T-helper 2 cell treated with Interferon-gamma antibody and Interleukin-4, amounts not matched to agents 5 μg/mL and 100 μg/mL, for 36 hours (primary cell): Measurements from ENCODE around the gene RASA4B.

ENCODE experiments used
- DNase-seq: peaks from one replicate; pipeline ENCODE4 v3.0.0; 2021; ENCODE audit warnings: low spot score
- H3K27ac Mint-ChIP-seq: one replicate; pipeline ENCODE4 v1.8.0; 2021; ENCODE audit warnings: mild to moderate bottlenecking, mixed read lengths
- H3K27me3 Mint-ChIP-seq: one replicate; pipeline ENCODE4 v1.8.0; 2021; ENCODE audit warnings: low read depth, mixed read lengths
- H3K36me3 Mint-ChIP-seq: one replicate; pipeline ENCODE4 v1.8.0; 2021; ENCODE audit warnings: low read depth, mixed read lengths
- H3K4me1 Mint-ChIP-seq: one replicate; pipeline ENCODE4 v1.8.0; 2021; ENCODE audit warnings: low read depth, mixed read lengths
- H3K4me3 Mint-ChIP-seq: one replicate; pipeline ENCODE4 v1.8.0; 2022; ENCODE audit warnings: mild to moderate bottlenecking, moderate library complexity, mixed read lengths
- H3K9me3 Mint-ChIP-seq: one replicate; pipeline ENCODE4 v1.8.0; 2021; ENCODE audit warnings: mixed read lengths

Gene RASA4B

GRCh38 chr7:102472126-102473041 lies 45.2 kb downstream of the RASA4B start:
- no peak for DNase-seq
- no peaks in the 10 kb centered on the region for H3K9me3 Mint-ChIP-seq
- H3K27ac Mint-ChIP-seq: peak overlapping the region; percentile 49
- H3K27me3 Mint-ChIP-seq: no peaks in the 10 kb centered on the region
- H3K36me3 Mint-ChIP-seq: peaks cover 10% of the 10 kb centered on the region
- H3K4me3 Mint-ChIP-seq: no peak overlapping the region
- no peaks in the 10 kb centered on the region for H3K4me1 Mint-ChIP-seq

GRCh38 chr7:102471791-102472125 lies 45.8 kb downstream of the RASA4B start:
- H3K27me3 Mint-ChIP-seq: no peaks in the 10 kb centered on the region
- H3K9me3 Mint-ChIP-seq: no peaks in the 10 kb centered on the region
- H3K27ac Mint-ChIP-seq: peak overlapping the region; percentile 49
- H3K36me3 Mint-ChIP-seq: peaks cover 12% of the 10 kb centered on the region
- no peak for DNase-seq
- H3K4me1 Mint-ChIP-seq: peaks cover 2% of the 10 kb centered on the region
- H3K4me3 Mint-ChIP-seq: no peak overlapping the region

- Mint-ChIP-seq H3K4me3 (no peak overlapping the region), H3K27ac (no peak overlapping the region), H3K4me1 (peaks cover 7% of the 10 kb centered on the region)
These were observed 47.4 kb downstream of the RASA4B start for GRCh38 chr7:102469972-102470825.

GRCh38 chr7:102469351-102469971 lies 48.1 kb downstream of the RASA4B start:
- peaks cover 7% of the 10 kb centered on the region for H3K4me1 Mint-ChIP-seq
- H3K27ac Mint-ChIP-seq: no peak overlapping the region
- no peak for DNase-seq
- H3K36me3 Mint-ChIP-seq: peaks cover 13% of the 10 kb centered on the region
- no peaks in the 10 kb centered on the region for H3K9me3 Mint-ChIP-seq
- no peak overlapping the region for H3K4me3 Mint-ChIP-seq
- H3K27me3 Mint-ChIP-seq: no peaks in the 10 kb centered on the region

More at GRCh38 chr7:102469972-102470825, 47.4 kb downstream of the RASA4B start:
- no peaks in the 10 kb centered on the region for H3K9me3 Mint-ChIP-seq
- peaks cover 13% of the 10 kb centered on the region for H3K36me3 Mint-ChIP-seq
- DNase-seq: no peak
- no peaks in the 10 kb centered on the region for H3K27me3 Mint-ChIP-seq

- Mint-ChIP-seq H3K27me3 (no peaks in the 10 kb centered on the region), H3K27ac (no peak overlapping the region), H3K9me3 (no peaks in the 10 kb centered on the region), H3K36me3 (peaks cover 13% of the 10 kb centered on the region), H3K4me1 (peaks cover 12% of the 10 kb centered on the region), H3K4me3 (no peak overlapping the region)
- no peak for DNase-seq
These were observed 48.9 kb downstream of the RASA4B start for GRCh38 chr7:102468478-102469350.

GRCh38 chr7:102467581-102468477 lies 49.7 kb downstream of the RASA4B start:
- Mint-ChIP-seq H3K36me3 (peaks cover 13% of the 10 kb centered on the region), H3K4me3 (no peak overlapping the region)

DNA sequence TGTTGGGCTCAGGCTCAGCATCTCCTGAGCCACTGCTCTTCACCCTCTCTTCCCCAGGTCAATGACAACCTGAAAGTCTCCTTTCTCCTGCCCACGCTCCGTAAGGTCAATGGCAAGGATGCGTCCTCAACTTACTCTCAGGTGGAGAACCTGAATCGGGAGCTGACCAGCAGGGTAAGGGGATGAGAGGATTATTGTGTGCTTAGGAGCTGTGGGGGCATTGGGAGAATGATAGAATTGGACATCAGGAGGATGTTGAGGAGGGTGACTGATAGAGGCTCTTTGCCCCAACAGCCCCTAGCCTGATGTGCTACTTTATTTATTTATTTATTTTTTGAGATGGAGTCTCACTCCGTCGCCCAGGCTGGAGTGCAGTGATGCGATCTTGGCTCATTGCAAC lies 51.5 kb downstream of the RASA4B start:
- Mint-ChIP-seq H3K4me3 (peak overlapping the region; percentile 94), H3K27ac (no peak overlapping the region), H3K4me1 (peaks cover 18% of the 10 kb centered on the region), H3K27me3 (no peaks in the 10 kb centered on the region), H3K9me3 (no peaks in the 10 kb centered on the region), H3K36me3 (peaks cover 9% of the 10 kb centered on the region)
- no peak for DNase-seq

More at GRCh38 chr7:102467581-102468477, 49.7 kb downstream of the RASA4B start:
- H3K4me1 Mint-ChIP-seq: peaks cover 14% of the 10 kb centered on the region
- H3K27me3 Mint-ChIP-seq: no peaks in the 10 kb centered on the region
- no peak for DNase-seq
- H3K27ac Mint-ChIP-seq: no peak overlapping the region
- no peaks in the 10 kb centered on the region for H3K9me3 Mint-ChIP-seq

- Mint-ChIP-seq H3K27me3 (no peaks in the 10 kb centered on the region), H3K9me3 (no peaks in the 10 kb centered on the region), H3K27ac (peak within 1 kb of the TSS; percentile 80), H3K36me3 (peaks cover 7% of the 10 kb centered on the region), H3K4me1 (peaks cover 18% of the 10 kb centered on the region), H3K4me3 (peak within 1 kb of the TSS; percentile 94)
- peak; percentile 97 for DNase-seq
These were observed 52.8 kb downstream of the RASA4B start, which contains the start of the genes ALKBH4 and LRWD1 for GRCh38 chr7:102464577-102465280. TSS of gene ALKBH4 (minus strand) at chr7:102464863. CDS start at chr7:102464836, 27 bp downstream. TSS of gene LRWD1 (plus strand) at chr7:102464984. CDS start at chr7:102465081, 97 bp downstream.

DNA sequence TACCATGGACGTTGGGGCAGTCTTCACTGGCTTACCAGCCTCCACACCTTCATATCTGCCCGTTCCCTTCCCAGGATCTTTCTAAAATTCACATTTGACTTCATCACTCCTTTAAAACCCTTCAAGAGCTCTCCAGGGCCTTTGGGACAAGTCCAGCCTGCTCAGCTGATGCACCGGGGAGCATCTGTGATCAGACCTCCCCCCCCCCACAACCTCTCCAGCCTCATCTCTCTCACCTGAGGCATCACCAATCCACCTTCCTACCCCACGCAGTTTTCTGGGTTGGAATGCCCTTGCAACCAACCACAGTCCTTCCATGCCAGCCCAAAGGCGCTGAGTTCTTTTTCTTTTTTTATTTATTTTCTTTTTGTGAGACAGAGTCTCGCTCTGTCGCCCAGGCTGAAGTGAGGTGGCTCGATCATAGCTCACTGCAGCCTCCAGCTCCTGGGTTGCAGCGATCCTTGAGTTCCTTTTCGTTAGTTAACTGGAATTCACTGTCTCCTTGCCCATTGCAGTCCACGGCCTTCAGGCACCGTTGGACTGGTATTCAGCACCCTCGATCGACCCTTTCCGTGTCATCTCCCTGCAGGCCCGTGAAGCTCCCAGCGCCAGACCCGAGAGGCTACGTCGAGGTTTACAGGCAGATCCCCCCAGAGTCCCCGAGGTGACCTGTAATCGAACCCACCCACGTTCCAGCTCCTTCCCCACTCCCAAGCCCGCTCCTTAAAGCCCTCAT lies 53.6 kb downstream of the RASA4B start:
- Mint-ChIP-seq H3K36me3 (peaks cover 7% of the 10 kb centered on the region), H3K9me3 (no peaks in the 10 kb centered on the region), H3K4me3 (peak overlapping the region; percentile 94), H3K27ac (peak overlapping the region; percentile 80), H3K27me3 (no peaks in the 10 kb centered on the region), H3K4me1 (peaks cover 18% of the 10 kb centered on the region)
- DNase-seq: no peak

GRCh38 chr7:102460467-102460866 lies 57.1 kb downstream of the RASA4B start:
- Mint-ChIP-seq H3K9me3 (no peaks in the 10 kb centered on the region), H3K4me3 (no peak overlapping the region), H3K27me3 (no peaks in the 10 kb centered on the region), H3K27ac (no peak overlapping the region), H3K4me1 (peaks cover 10% of the 10 kb centered on the region), H3K36me3 (peaks cover 6% of the 10 kb centered on the region)
- no peak for DNase-seq

DNA sequence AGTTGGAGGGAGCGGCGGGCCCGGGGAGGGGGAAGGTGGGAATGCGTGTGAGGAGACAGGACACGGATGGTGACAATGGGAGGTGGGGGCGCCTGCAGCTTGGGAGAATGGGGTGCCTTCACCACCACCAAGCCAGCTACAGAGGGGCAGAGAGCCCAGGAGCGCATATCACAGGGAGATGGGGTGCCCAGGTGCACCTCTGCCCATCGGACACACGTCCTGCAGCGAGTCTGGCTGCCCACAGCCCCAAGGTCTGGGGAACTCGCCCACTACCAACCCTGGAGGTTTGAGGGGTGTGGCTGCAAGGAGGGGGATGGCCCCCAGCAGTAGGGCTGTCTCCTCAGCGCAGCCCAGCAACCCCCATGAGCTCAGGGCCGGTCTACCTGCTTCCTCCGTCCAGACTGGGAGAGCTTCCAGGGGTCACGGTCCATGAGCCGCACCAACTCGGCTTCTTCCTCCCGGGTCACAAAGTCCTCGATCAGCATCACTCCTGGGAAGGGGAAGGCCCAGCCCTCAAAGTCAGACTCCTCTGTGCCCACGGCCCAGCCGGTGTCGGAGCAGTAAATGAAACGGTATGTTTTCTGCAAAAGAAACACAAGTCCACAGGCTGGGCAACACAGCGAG lies 58.2 kb downstream of the RASA4B start:
- Mint-ChIP-seq H3K4me3 (no peak overlapping the region), H3K27ac (no peak overlapping the region), H3K9me3 (no peaks in the 10 kb centered on the region), H3K36me3 (peaks cover 9% of the 10 kb centered on the region), H3K4me1 (peaks cover 10% of the 10 kb centered on the region), H3K27me3 (no peaks in the 10 kb centered on the region)
- DNase-seq: no peak
